SK-N-SH (cell line): ENCODE data around the gene PDZRN4. TPM values are rescaled to one million over a fixed set of nuclear protein-coding genes. Genes with fewer than 3 reads are reported as not detected.

ENCODE experiments used
- CTCF ChIA-PET: fragments of 300-600, 350-600 bp; formaldehyde crosslinking; extraction: SDS; loops from one replicate; lab custom pipeline; 2021; lab: Yijun Ruan, JAX
- POLR2A ChIA-PET: fragments of 350-600 bp; sonication (Branson Sonifier 250); formaldehyde crosslinking; extraction: SDS; loops from one replicate; lab custom pipeline; 2020; ENCODE audit warnings: antibody characterized with exemption, inconsistent platforms; lab: Yijun Ruan, JAX
- DNase-seq: peaks from one replicate; pipeline ENCODE4 v3.0.0; 2012
- H2AFZ ChIP-seq: fragments of 200-600 bp; sonication (generic); 2 replicates; pipeline ENCODE4 v1.8.1; 2016; ENCODE audit warnings: antibody characterized with exemption, mild to moderate bottlenecking, low read depth
- H3F3A ChIP-seq: fragments of 200-600 bp; sonication (generic); replicated peaks from 2 replicates; pipeline ENCODE3; 2016; ENCODE audit warnings: antibody characterized with exemption, mild to moderate bottlenecking; ENCODE audit not compliant: insufficient read depth
- H3K27ac ChIP-seq, 2 experiments: fragments of 200-500 bp in 1 of 2; fragments of 200-600 bp in 1 of 2; sonication (Bioruptor generic) in 1 of 2; sonication (generic), shearing (Covaris generic) in 1 of 2; 2 replicates each; pipeline versions ENCODE4 v1.5.1 to v1.6.1; 2014 to 2016; ENCODE audit warnings: low read depth in 2 of 2, inconsistent platforms in 1 of 2, low read length in 1 of 2, mild to moderate bottlenecking in 1 of 2, mixed read lengths in 1 of 2
- H3K27me3 ChIP-seq: fragments of 200-600 bp; sonication (generic), shearing (Covaris generic); 2 replicates; pipeline ENCODE4 v1.6.1; 2016; ENCODE audit warnings: mixed run types; ENCODE audit not compliant: insufficient read depth
- H3K36me3 ChIP-seq, 2 experiments: fragments of 200-500 bp in 1 of 2; fragments of 200-600 bp in 1 of 2; sonication (Bioruptor generic) in 1 of 2; sonication (generic) in 1 of 2; replicated peaks in 1 of 2; 2 replicates each; pipeline versions ENCODE3 to v1.5.1; 2014 to 2016; ENCODE audit warnings: low read length in 1 of 2, mild to moderate bottlenecking in 1 of 2; ENCODE audit not compliant: insufficient read depth in 2 of 2, control insufficient read depth in 1 of 2
- H3K4me1 ChIP-seq, 2 experiments: fragments of 200-500 bp in 1 of 2; fragments of 200-600 bp in 1 of 2; sonication (Bioruptor generic) in 1 of 2; sonication (generic), shearing (Covaris generic) in 1 of 2; 2 replicates each; pipeline versions ENCODE4 v1.5.1 to v1.6.1; 2014 to 2016; ENCODE audit warnings: low read depth in 1 of 2, low read length in 1 of 2, mixed run types in 1 of 2; ENCODE audit not compliant: insufficient read depth in 2 of 2, control insufficient read depth in 1 of 2
- H3K4me2 ChIP-seq: fragments of 200-600 bp; sonication (generic), shearing (Covaris generic); 2 replicates; pipeline ENCODE4 v1.6.1; 2017; ENCODE audit warnings: mixed run types
- H3K4me3 ChIP-seq, 2 experiments: fragments of 200-500 bp in 1 of 2; fragments of 200-600 bp in 1 of 2; sonication (Bioruptor generic) in 1 of 2; sonication (generic), shearing (Covaris generic) in 1 of 2; 2 replicates each; pipeline versions ENCODE4 v1.5.1 to v1.8.1; 2014 to 2016; ENCODE audit warnings: low read depth in 2 of 2, inconsistent platforms in 1 of 2, low read length in 1 of 2, mild to moderate bottlenecking in 1 of 2, mixed read lengths in 1 of 2, moderate library complexity in 1 of 2
- H3K79me2 ChIP-seq: fragments of 200-600 bp; sonication (generic); 2 replicates; pipeline ENCODE4 v1.8.1; 2017; ENCODE audit warnings: mild to moderate bottlenecking; ENCODE audit not compliant: insufficient read depth
- H3K9ac ChIP-seq: fragments of 200-600 bp; sonication (generic); 2 replicates; pipeline ENCODE4 v1.6.1; 2017; ENCODE audit warnings: mixed run types
- H3K9me2 ChIP-seq: fragments of 200-600 bp; sonication (generic); 2 replicates; pipeline ENCODE4 v1.6.1; 2017; ENCODE audit warnings: mixed run types
- H3K9me3 ChIP-seq: fragments of 200-600 bp; sonication (generic); 2 replicates; pipeline ENCODE4 v1.6.1; 2017; ENCODE audit warnings: mixed run types, mild to moderate bottlenecking, moderate library complexity
- H4K20me1 ChIP-seq: fragments of 200-600 bp; sonication (generic); 2 replicates; pipeline ENCODE4 v1.6.1; 2017; ENCODE audit warnings: mild to moderate bottlenecking, mixed run types; ENCODE audit not compliant: insufficient read depth
- CHD2 ChIP-seq: fragments of 150-350 bp; IDR thresholded peaks from 2 replicates; pipeline ENCODE4 v1.6.1; 2018; ENCODE audit warnings: low read length; ENCODE audit not compliant: partially characterized antibody
- EP300 ChIP-seq, 2 experiments: IDR thresholded peaks; 2 replicates each; pipeline versions ENCODE4 v1.4.0 to v1.6.1; 2012; ENCODE audit warnings: borderline replicate concordance in 1 of 2, low read depth in 1 of 2, low read length in 1 of 2
- EZH2phosphoT487 ChIP-seq: fragments of 200-600 bp; sonication (generic); IDR thresholded peaks from 2 replicates; pipeline ENCODE4 v1.6.1; 2017; ENCODE audit warnings: low read depth, mixed run types, mild to moderate bottlenecking, antibody characterized with exemption, moderate library complexity, borderline replicate concordance
- FOXJ3 ChIP-seq: sonication (generic); formaldehyde crosslinking; IDR thresholded peaks from 2 replicates; pipeline ENCODE4 v1.5.1; 2020; ENCODE audit warnings: mild to moderate bottlenecking, missing genetic modification reagents
- FOXM1 ChIP-seq: IDR thresholded peaks from 2 replicates; pipeline ENCODE4 v1.4.0; 2012; ENCODE audit warnings: low read depth, mild to moderate bottlenecking
- GABPA ChIP-seq: IDR thresholded peaks from 2 replicates; pipeline ENCODE4 v1.4.0; 2012; ENCODE audit warnings: low read depth, mild to moderate bottlenecking
- GATA2 ChIP-seq: sonication (generic); formaldehyde crosslinking; IDR thresholded peaks from 2 replicates; pipeline ENCODE4 v1.5.0; 2020; ENCODE audit warnings: mild to moderate bottlenecking, missing genetic modification reagents
- IRF3 ChIP-seq: fragments of 150-350 bp; IDR thresholded peaks from 2 replicates; pipeline ENCODE4 v1.6.1; 2016; ENCODE audit warnings: mild to moderate bottlenecking, low read depth, low read length
- MEF2A ChIP-seq: IDR thresholded peaks from 2 replicates; pipeline ENCODE4 v1.4.0; 2012; ENCODE audit warnings: low read depth, borderline replicate concordance
- NFIC ChIP-seq: IDR thresholded peaks from 2 replicates; pipeline ENCODE4 v1.4.0; 2012; ENCODE audit warnings: borderline replicate concordance
- NRF1 ChIP-seq: IDR thresholded peaks from 2 replicates; pipeline ENCODE4 v1.6.1; 2012; ENCODE audit warnings: low read depth, mild to moderate bottlenecking, low read length
- PBX3 ChIP-seq: IDR thresholded peaks from 2 replicates; pipeline ENCODE4; 2012
- SIN3A ChIP-seq: IDR thresholded peaks from 2 replicates; pipeline ENCODE4 v1.6.1; 2012; ENCODE audit warnings: low read depth, mild to moderate bottlenecking, low read length, moderate library complexity, borderline replicate concordance
- SMC3 ChIP-seq: IDR thresholded peaks from 2 replicates; pipeline ENCODE4 v1.6.1; 2012; ENCODE audit warnings: low read depth, low read length, improper control_type of control experiment
- TAF1 ChIP-seq: IDR thresholded peaks from 2 replicates; pipeline ENCODE4 v1.6.1; 2012; ENCODE audit warnings: low read depth, mild to moderate bottlenecking, low read length, moderate library complexity, borderline replicate concordance
- TCF12 ChIP-seq: IDR thresholded peaks from 2 replicates; pipeline ENCODE4 v1.4.0; 2012
- WGBS: methylation state at CpG from one replicate; pipeline ENCODE4 v1.1.6; 2017; ENCODE audit warnings: low lambda C conversion rate; 5-methylcytosine and 5-hydroxymethylcytosine counted together
- polyA plus RNA-seq, 3 experiments: library from polyadenylated mRNA; depleted of rRNA; stranded (reverse); fragments of >200 nt; gene quantifications; 2 replicates each; pipeline ENCODE4 v1.2.3, GENCODE V29; 2012
- TF ChIP-seq, protein P1 (sequence below): IDR thresholded peaks from 2 replicates; pipeline ENCODE4 v1.4.0; 2012; ENCODE audit warnings: low read depth
- TF ChIP-seq, protein P2 (sequence below): IDR thresholded peaks from 2 replicates; pipeline ENCODE4 v1.6.1; 2012; ENCODE audit warnings: mild to moderate bottlenecking, low read depth, low read length, moderate library complexity
- TF ChIP-seq, protein P3 (sequence below): fragments of 200-600 bp; sonication (generic); IDR thresholded peaks from 2 replicates; pipeline ENCODE4 v1.6.1; 2017; ENCODE audit warnings: antibody characterized with exemption, mild to moderate bottlenecking, moderate library complexity

The PDZRN4 gene
- polyA plus RNA-seq, 1 of the 3 experiments (the other 2 are of a cell fraction), result 0.02 TPM

DNA sequence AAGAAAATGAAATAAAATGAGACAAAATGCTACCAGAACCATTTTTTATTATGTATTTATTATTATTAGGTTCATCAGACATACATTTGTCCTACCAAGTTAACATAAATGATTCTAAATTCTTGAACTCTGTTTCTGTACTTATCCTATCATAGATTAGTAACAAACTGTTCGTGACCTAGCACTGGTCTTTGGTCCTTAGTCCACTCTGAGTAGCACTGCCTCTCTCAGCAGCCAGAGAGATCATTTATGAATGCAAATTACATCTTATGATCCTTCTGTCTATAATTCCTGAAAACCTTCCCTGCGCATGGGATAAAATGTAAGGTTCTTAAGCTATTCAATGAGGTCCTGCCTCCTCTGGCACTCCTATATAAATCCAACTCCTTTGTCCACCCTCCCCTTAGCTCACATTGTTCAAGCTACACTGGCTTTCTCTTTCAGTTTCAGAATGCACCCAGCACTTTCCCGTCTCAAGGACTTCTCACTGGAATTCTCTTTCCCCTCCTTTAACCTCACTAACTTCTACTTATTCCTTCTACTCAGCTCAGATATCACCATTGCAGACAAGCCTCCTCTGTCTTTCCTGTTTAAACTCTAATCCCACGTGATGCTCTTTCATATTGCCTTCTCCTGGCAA is 17.1 kb downstream of the PDZRN4 start:
- 43% methylated on average over 4 of the region's 4 CpGs for WGBS
- Histone ChIP-seq H3K79me2 (no peaks in the 10 kb centered on the region), H3K9me2 (no peaks in the 10 kb centered on the region), H4K20me1 (no peaks in the 10 kb centered on the region), H3K27ac (no peak overlapping the region), H3K4me2 (peak overlapping the region; percentile 15; the same call in 1 of the 2 replicates), H3K4me1 (no peaks in the 10 kb centered on the region; a peak in 1 of 4 replicates), H3K4me3 (no peak overlapping the region), H3K36me3 (no peaks in the 10 kb centered on the region), H3K27me3 (no peaks in the 10 kb centered on the region), H2AFZ (no peak overlapping the region), H3F3A (no peaks in the 10 kb centered on the region), H3K9me3 (no peaks in the 10 kb centered on the region), H3K9ac (no peak overlapping the region)
- ChIA-PET POLR2A (no interaction called here), CTCF (interaction anchor here (1.3 to 2.1 kb wide), 2 partner anchors 15 to 59 kb away, joined by 3 to 9 read pairs; no protein-coding TSS in a partner anchor)
- TF ChIP-seq EZH2phosphoT487 (no peak), EP300 (IDR thresholded peaks at IDR 0.05; ENCODE audit: borderline replicate concordance in 1 of 2, low read depth in 1 of 2, low read length in 1 of 2) (no peak), IRF3 (no peak), GATA2 (CRISPR knock-in tag) (no peak), NFIC (no peak), FOXJ3 (CRISPR knock-in tag) (no peak), CHD2 (no peak)
- no peak for DNase-seq

GRCh38 chr12:41206298-41206697 is 18.2 kb downstream of the PDZRN4 start:
- H3F3A ChIP-seq, result no peaks in the 10 kb centered on the region
- H3K79me2 ChIP-seq, result no peaks in the 10 kb centered on the region
- H4K20me1 ChIP-seq, result no peaks in the 10 kb centered on the region
- DNase-seq, result no peak
- TF ChIP-seq NRF1 (no peak), TAF1 (no peak), GATA2 (CRISPR knock-in tag) (no peak), MEF2A (no peak), TCF12 (no peak), CHD2 (no peak), EP300 (IDR thresholded peaks at IDR 0.05; ENCODE audit: borderline replicate concordance in 1 of 2, low read depth in 1 of 2, low read length in 1 of 2) (no peak), GABPA (no peak), PBX3 (no peak), SMC3 (no peak), SIN3A (no peak), FOXM1 (no peak), NFIC (no peak)
- TF ChIP-seq, protein P1, sequence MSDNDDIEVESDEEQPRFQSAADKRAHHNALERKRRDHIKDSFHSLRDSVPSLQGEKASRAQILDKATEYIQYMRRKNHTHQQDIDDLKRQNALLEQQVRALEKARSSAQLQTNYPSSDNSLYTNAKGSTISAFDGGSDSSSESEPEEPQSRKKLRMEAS, result no peak
- TF ChIP-seq, protein P2, sequence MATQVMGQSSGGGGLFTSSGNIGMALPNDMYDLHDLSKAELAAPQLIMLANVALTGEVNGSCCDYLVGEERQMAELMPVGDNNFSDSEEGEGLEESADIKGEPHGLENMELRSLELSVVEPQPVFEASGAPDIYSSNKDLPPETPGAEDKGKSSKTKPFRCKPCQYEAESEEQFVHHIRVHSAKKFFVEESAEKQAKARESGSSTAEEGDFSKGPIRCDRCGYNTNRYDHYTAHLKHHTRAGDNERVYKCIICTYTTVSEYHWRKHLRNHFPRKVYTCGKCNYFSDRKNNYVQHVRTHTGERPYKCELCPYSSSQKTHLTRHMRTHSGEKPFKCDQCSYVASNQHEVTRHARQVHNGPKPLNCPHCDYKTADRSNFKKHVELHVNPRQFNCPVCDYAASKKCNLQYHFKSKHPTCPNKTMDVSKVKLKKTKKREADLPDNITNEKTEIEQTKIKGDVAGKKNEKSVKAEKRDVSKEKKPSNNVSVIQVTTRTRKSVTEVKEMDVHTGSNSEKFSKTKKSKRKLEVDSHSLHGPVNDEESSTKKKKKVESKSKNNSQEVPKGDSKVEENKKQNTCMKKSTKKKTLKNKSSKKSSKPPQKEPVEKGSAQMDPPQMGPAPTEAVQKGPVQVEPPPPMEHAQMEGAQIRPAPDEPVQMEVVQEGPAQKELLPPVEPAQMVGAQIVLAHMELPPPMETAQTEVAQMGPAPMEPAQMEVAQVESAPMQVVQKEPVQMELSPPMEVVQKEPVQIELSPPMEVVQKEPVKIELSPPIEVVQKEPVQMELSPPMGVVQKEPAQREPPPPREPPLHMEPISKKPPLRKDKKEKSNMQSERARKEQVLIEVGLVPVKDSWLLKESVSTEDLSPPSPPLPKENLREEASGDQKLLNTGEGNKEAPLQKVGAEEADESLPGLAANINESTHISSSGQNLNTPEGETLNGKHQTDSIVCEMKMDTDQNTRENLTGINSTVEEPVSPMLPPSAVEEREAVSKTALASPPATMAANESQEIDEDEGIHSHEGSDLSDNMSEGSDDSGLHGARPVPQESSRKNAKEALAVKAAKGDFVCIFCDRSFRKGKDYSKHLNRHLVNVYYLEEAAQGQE, result no peak
- TF ChIP-seq, protein P3, sequence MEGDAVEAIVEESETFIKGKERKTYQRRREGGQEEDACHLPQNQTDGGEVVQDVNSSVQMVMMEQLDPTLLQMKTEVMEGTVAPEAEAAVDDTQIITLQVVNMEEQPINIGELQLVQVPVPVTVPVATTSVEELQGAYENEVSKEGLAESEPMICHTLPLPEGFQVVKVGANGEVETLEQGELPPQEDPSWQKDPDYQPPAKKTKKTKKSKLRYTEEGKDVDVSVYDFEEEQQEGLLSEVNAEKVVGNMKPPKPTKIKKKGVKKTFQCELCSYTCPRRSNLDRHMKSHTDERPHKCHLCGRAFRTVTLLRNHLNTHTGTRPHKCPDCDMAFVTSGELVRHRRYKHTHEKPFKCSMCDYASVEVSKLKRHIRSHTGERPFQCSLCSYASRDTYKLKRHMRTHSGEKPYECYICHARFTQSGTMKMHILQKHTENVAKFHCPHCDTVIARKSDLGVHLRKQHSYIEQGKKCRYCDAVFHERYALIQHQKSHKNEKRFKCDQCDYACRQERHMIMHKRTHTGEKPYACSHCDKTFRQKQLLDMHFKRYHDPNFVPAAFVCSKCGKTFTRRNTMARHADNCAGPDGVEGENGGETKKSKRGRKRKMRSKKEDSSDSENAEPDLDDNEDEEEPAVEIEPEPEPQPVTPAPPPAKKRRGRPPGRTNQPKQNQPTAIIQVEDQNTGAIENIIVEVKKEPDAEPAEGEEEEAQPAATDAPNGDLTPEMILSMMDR, result no peak
- H3K9me3 ChIP-seq, result no peaks in the 10 kb centered on the region
- H3K4me1 ChIP-seq, result peaks cover 0 to 2% of the 10 kb centered on the region in 2 experiments; a peak in 2 of 4 replicates
- no peak overlapping the region for H3K4me2 ChIP-seq
- H3K27me3 ChIP-seq, result no peaks in the 10 kb centered on the region
- no peaks in the 10 kb centered on the region for H3K36me3 ChIP-seq
- POLR2A ChIA-PET, result no interaction called here
- no peak overlapping the region for H3K9ac ChIP-seq
- no peak overlapping the region for H3K27ac ChIP-seq
- no peak overlapping the region for H3K4me3 ChIP-seq
- no peak overlapping the region for H2AFZ ChIP-seq
- CTCF ChIA-PET, result interaction anchor here (0.6 to 2.1 kb wide), 3 partner anchors 16 to 1257 kb away, joined by 3 to 9 read pairs (median 3); no protein-coding TSS in a partner anchor
- H3K9me2 ChIP-seq, result no peaks in the 10 kb centered on the region
- WGBS, result 31% methylated on average over 1 of the region's 1 CpG
